Measurements from ENCODE around the gene TUBB4A. TPM values are rescaled to one million over a fixed set of nuclear protein-coding genes. Genes with fewer than 3 reads are reported as not detected.

Gene TUBB4A
- total RNA-seq, 4 donors from 2014 or later = 1.7 to 2.5 (median 2.0) TPM

DNA sequence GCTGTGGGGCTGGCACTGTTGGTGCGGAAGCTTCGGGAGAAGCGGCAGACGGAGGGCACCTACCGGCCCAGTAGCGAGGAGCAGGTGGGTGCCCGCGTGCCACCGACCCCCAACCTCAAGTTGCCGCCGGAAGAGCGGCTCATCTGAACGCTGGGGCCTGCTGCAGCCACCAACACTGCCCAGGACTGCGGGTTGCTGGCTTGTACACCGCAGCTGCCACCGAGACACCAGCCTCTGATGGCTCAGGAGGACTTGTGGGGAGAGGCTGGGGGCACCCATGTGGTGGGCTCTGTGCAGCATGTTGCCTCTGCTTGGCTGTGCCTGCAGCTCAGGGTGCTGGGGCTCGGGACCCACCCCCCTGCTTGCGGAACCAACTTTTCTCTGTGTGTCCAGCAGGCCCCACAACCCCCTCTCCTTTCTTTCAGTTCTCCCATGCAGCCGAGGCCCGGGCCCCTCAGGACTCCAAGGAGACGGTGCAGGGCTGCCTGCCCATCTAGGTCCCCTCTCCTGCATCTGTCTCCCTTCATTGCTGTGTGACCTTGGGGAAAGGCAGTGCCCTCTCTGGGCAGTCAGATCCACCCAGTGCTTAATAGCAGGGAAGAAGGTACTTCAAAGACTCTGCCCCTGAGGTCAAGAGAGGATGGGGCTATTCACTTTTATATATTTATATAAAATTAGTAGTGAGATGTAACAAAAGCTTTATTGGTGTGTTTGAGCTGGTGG, 35.4 kb downstream of the TUBB4A start:
- no peak for TF ChIP-seq POLR2A (IDR thresholded peaks at IDR 0.05)
- TF ChIP-seq, protein P1, sequence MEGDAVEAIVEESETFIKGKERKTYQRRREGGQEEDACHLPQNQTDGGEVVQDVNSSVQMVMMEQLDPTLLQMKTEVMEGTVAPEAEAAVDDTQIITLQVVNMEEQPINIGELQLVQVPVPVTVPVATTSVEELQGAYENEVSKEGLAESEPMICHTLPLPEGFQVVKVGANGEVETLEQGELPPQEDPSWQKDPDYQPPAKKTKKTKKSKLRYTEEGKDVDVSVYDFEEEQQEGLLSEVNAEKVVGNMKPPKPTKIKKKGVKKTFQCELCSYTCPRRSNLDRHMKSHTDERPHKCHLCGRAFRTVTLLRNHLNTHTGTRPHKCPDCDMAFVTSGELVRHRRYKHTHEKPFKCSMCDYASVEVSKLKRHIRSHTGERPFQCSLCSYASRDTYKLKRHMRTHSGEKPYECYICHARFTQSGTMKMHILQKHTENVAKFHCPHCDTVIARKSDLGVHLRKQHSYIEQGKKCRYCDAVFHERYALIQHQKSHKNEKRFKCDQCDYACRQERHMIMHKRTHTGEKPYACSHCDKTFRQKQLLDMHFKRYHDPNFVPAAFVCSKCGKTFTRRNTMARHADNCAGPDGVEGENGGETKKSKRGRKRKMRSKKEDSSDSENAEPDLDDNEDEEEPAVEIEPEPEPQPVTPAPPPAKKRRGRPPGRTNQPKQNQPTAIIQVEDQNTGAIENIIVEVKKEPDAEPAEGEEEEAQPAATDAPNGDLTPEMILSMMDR (IDR thresholded peaks at IDR 0.05 in 4 of 5, conservative IDR thresholded peaks at IDR 0.05 in 1 of 5) = no peak
- DNase-seq (no peak), ATAC-seq (no peak)
- in situ Hi-C loops (cut with MboI; ENCODE audit: low sequenced_read_pairs in 4 of 4) = no loop called here
- H3K27me3 ChIP-seq = peaks cover 22 to 27% (median 23%) of the 10 kb centered on the region in 3 donors
- no peaks in the 10 kb centered on the region for H3K9me3 ChIP-seq
- no peaks in the 10 kb centered on the region for H3K4me1 ChIP-seq
- H3K4me3 ChIP-seq = no peak overlapping the region
- intact Hi-C loops (cut with DNase I; ENCODE audit: low total_unique reads) = no loop called here
- H3K36me3 ChIP-seq = no peaks in the 10 kb centered on the region
- no peak overlapping the region for H3K27ac ChIP-seq

DNA sequence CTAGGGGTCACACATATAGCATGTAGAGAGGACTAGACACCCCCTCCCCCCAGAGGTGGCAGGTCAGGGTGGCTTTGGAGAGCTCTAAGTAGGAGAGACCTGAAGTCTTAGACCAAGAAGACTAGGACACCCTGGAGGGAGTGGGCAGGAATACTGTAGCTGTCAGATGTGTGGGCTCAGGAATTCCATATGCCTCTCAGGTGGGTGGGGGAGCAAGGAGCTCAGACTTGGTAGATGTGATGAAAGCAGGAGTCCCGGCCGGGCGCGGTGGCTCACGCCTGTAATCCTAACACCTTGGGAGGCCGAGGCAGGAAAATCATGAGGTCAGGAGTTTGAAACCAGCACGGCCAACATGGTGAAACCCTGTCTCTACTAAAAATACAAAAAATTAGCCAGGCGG, 36.4 kb downstream of the TUBB4A start:
- no peak for TF ChIP-seq POLR2A (IDR thresholded peaks at IDR 0.05)
- TF ChIP-seq, protein P1 (IDR thresholded peaks at IDR 0.05 in 4 of 5, conservative IDR thresholded peaks at IDR 0.05 in 1 of 5) = no peak
- Histone ChIP-seq H3K4me3 (no peak overlapping the region), H3K27me3 (peaks cover 22 to 27% (median 23%) of the 10 kb centered on the region in 3 donors), H3K9me3 (no peaks in the 10 kb centered on the region), H3K27ac (no peak overlapping the region), H3K36me3 (no peaks in the 10 kb centered on the region), H3K4me1 (peaks cover 0 to 4% of the 10 kb centered on the region in 2 donors)
- ATAC-seq = no peak
- intact Hi-C loops (cut with DNase I; ENCODE audit: low total_unique reads) = no loop called here
- DNase-seq = no peak
- in situ Hi-C loops (cut with MboI; ENCODE audit: low sequenced_read_pairs in 4 of 4) = no loop called here

- no peak for TF ChIP-seq POLR2A (IDR thresholded peaks at IDR 0.05)
- TF ChIP-seq, protein P1 (IDR thresholded peaks at IDR 0.05 in 4 of 5, conservative IDR thresholded peaks at IDR 0.05 in 1 of 5) = no peak
- intact Hi-C loops (cut with DNase I; ENCODE audit: low total_unique reads) = no loop called here
- H3K27me3 ChIP-seq = peaks cover 22 to 27% (median 23%) of the 10 kb centered on the region in 3 donors
These were observed 37.1 kb downstream of the TUBB4A start for GRCh38 chr19:6465006-6465405.

DNA sequence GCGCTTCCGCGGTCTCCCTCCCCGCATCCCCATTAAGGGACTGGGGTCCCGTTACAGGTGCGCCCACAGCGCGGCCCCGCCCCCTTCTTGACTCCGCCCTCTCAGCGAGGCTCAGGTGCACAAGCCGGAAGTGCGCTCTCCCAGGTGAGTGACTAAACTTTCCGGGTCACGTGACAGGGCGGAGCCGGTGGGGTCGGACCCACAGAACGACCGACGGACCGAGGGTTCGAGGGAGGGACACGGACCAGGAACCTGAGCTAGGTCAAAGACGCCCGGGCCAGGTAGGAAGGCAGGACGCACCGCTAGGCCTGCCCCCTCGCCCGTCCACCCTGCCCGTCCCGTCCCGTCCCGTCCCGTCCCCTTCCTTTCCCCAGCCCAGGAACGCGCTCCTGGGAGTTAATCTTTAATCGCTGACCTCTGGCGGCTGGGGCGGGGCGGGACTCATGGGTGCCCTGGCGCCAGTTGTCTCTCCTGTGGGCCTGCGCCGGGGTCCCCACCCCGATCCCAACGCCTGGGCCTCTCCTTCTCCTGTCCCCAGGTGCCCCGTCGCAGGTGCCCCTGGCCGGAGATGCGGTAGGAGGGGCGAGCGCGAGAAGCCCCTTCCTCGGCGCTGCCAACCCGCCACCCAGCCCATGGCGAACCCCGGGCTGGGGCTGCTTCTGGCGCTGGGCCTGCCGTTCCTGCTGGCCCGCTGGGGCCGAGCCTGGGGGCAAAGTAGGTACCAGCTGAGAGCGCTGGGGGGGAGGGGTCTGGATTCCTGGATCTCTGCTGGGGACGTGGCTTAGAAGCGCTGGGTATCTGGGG, 37.8 kb downstream of the TUBB4A start, which contains the start of gene CRB3:
Gene CRB3 (plus strand): TSS at position 202 of the 804 bp plus-strand sequence. CDS start 431 bp downstream, at position 633.
- intact Hi-C loops (cut with DNase I; ENCODE audit: low total_unique reads) (no loop called here), in situ Hi-C loops (cut with MboI; ENCODE audit: low sequenced_read_pairs in 4 of 4) (no loop called here)
- TF ChIP-seq, protein P1 (IDR thresholded peaks at IDR 0.05 in 4 of 5, conservative IDR thresholded peaks at IDR 0.05 in 1 of 5) = no peak
- no peak for TF ChIP-seq POLR2A (IDR thresholded peaks at IDR 0.05)
- ATAC-seq = no peak
- Histone ChIP-seq H3K36me3 (no peaks in the 10 kb centered on the region), H3K4me1 (peaks cover 0 to 4% of the 10 kb centered on the region in 2 donors), H3K27me3 (peaks cover 22 to 27% (median 23%) of the 10 kb centered on the region in 3 donors), H3K9me3 (no peaks in the 10 kb centered on the region), H3K27ac (no peak within 1 kb of the TSS), H3K4me3 (no peak within 1 kb of the TSS)
- DNase-seq = no peak

More at GRCh38 chr19:6465006-6465405, 37.1 kb downstream of the TUBB4A start:
- no peak overlapping the region for H3K27ac ChIP-seq
- H3K4me1 ChIP-seq = peaks cover 0 to 4% of the 10 kb centered on the region in 2 donors
- H3K4me3 ChIP-seq = no peak overlapping the region
- no peaks in the 10 kb centered on the region for H3K36me3 ChIP-seq
- ATAC-seq = no peak
- in situ Hi-C loops (cut with MboI; ENCODE audit: low sequenced_read_pairs in 4 of 4) = no loop called here
- no peak for DNase-seq
- no peaks in the 10 kb centered on the region for H3K9me3 ChIP-seq

Measured in gastrocnemius medialis (tissue), 4 donors.